Lower lobe of right lung (tissue), 2 donors: ENCODE data around the gene ENOSF1. TPM values are rescaled to one million over a fixed set of nuclear protein-coding genes. Genes with fewer than 3 reads are reported as not detected.
"Not testable (repeated sequence)": the region's sequence is repeated elsewhere in the genome, so short reads cannot be mapped to it uniquely, and the experiment has no call there.

ENCODE experiments used
- ATAC-seq, 2 donors: fragments of 200-7000 bp; cut with Tn5 transposase; one replicate each; pipeline ENCODE4 v1.9.1; 2020 to 2022; ENCODE audit warnings: mild to moderate bottlenecking in 2 of 2, moderate library complexity in 2 of 2
- DNase-seq: peaks from one replicate; pipeline ENCODE4 v3.0.0-alpha.2; 2020
- H3K27ac ChIP-seq: fragments of 200-600 bp; one replicate; pipeline ENCODE4 v1.8.0; 2022
- H3K27me3 ChIP-seq: fragments of 200-600 bp; one replicate; pipeline ENCODE4 v1.8.0; 2022; ENCODE audit warnings: low read depth
- H3K36me3 ChIP-seq: fragments of 200-600 bp; one replicate; pipeline ENCODE4 v1.8.0; 2022; ENCODE audit warnings: mild to moderate bottlenecking
- H3K4me1 ChIP-seq: fragments of 200-600 bp; one replicate; pipeline ENCODE4 v1.8.0; 2022
- H3K4me3 ChIP-seq: fragments of 200-600 bp; one replicate; pipeline ENCODE4 v1.8.0; 2022; ENCODE audit warnings: mild to moderate bottlenecking
- H3K9me3 ChIP-seq: fragments of 200-600 bp; one replicate; pipeline ENCODE4 v1.8.0; 2022
- intact Hi-C: fragments of 100-400 bp; cut with DNase I; formaldehyde crosslinking; loops from one replicate; pipeline ENCODE4 v1.11.0; 2022
- long read RNA-seq: library from polyadenylated mRNA; unstranded; transcript quantifications from one replicate; pipeline ENCODE4 v2.0.0, GENCODE V29; 2021
- total RNA-seq: library from RNA; stranded (reverse); fragmentation: NEBNext Ultra II Directional; extraction: Animal tissue kit (Norgen Biotek cat#: 25700); gene quantifications from one replicate; pipeline ENCODE4 v1.2.1, GENCODE V29; 2021
- TF ChIP-seq, protein P1 (sequence below): fragments of 200-600 bp; IDR thresholded peaks from one replicate; pipeline ENCODE4 v1.8.0; 2022; ENCODE audit warnings: antibody characterized with exemption, mild to moderate bottlenecking
- donor health status: DM: no; HTN: yes; CAD: no; lungs with severe emphysema.

ENOSF1 gene, protein sequence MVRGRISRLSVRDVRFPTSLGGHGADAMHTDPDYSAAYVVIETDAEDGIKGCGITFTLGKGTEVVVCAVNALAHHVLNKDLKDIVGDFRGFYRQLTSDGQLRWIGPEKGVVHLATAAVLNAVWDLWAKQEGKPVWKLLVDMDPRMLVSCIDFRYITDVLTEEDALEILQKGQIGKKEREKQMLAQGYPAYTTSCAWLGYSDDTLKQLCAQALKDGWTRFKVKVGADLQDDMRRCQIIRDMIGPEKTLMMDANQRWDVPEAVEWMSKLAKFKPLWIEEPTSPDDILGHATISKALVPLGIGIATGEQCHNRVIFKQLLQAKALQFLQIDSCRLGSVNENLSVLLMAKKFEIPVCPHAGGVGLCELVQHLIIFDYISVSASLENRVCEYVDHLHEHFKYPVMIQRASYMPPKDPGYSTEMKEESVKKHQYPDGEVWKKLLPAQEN
- total RNA-seq = 82.2 TPM
- long read RNA-seq, transcript ENOSF1-201 (16 exons, 1,867 nt) = major isoform, 18 of 65 reads
- long read RNA-seq, partial matches to known transcripts = 12 of 65 reads
- long read RNA-seq, other reads (novel, unspliced or antisense) = 34 of 65 reads

DNA sequence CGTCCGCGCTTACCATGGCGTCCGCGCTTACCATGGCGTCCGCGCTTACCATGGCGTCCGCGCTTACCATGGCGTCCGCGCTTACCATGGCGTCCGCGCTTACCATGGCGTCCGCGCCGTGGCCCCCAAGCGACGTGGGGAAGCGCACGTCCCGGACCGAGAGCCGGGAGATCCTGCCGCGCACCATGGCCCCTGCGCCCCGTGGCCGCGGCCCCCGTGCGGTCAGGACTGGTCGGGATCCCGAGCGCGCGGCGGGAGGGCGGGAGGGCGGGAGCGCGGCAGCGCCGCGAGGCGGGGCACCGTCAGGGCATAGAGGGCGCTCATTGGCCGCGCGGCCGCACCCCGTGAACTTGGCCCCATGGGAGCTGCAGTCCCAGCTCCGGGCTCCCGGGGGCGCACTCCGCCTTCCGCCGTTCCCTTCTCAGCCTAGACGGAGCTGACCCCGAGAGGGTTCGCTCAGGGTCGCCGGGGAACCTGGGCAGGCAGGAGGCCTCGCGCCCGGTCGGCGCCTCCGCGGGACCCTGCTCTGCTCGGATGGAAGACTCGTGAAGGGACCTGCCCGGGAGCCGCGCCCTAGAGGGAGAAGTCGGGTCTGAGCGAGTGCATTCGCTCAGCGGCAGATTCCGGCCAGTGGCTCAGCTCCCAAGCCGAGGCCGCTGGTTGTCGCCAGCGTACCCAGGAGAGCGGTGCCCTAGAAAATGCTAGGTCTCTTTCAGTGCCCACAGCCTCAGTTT is at the start of gene ENOSF1:
TSS of gene ENOSF1 (minus strand) at position 230 of the 734 bp plus-strand sequence. CDS start at position 187, 43 bp downstream.
- Histone ChIP-seq H3K27ac (peak within 1 kb of the TSS; percentile 85), H3K4me3 (peak within 1 kb of the TSS; percentile 70), H3K27me3 (no peaks in the 10 kb centered on the region), H3K9me3 (no peaks in the 10 kb centered on the region), H3K36me3 (peaks cover 2% of the 10 kb centered on the region), H3K4me1 (peaks cover 19% of the 10 kb centered on the region)
- ATAC-seq = peak; percentile 96 to 97
- peak; percentile 91 for DNase-seq
- TF ChIP-seq, protein P1, sequence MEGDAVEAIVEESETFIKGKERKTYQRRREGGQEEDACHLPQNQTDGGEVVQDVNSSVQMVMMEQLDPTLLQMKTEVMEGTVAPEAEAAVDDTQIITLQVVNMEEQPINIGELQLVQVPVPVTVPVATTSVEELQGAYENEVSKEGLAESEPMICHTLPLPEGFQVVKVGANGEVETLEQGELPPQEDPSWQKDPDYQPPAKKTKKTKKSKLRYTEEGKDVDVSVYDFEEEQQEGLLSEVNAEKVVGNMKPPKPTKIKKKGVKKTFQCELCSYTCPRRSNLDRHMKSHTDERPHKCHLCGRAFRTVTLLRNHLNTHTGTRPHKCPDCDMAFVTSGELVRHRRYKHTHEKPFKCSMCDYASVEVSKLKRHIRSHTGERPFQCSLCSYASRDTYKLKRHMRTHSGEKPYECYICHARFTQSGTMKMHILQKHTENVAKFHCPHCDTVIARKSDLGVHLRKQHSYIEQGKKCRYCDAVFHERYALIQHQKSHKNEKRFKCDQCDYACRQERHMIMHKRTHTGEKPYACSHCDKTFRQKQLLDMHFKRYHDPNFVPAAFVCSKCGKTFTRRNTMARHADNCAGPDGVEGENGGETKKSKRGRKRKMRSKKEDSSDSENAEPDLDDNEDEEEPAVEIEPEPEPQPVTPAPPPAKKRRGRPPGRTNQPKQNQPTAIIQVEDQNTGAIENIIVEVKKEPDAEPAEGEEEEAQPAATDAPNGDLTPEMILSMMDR = peak; percentile 84
- intact Hi-C loops = no loop called here

DNA sequence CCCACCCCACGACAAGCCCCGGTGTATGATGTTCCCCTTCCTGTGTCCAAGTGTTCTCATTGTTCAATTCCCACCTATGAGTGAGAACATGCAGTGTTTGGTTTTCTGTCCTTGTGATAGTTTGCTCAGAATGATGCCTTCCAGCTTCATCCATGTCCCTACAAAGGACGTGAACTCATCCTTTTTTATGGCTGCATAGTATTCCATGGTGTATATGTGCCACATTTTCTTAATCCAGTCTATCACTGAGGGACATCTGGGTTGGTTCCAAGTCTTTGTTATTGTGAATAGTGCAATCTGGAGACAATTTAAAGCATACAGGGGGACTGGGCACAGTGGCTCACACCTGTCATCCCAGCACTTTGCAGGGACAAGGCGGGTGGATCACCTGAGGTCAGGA is 47.4 kb upstream of the ENOSF1 start:
- H3K4me3 ChIP-seq, H3K9me3 ChIP-seq, DNase-seq, H3K36me3 ChIP-seq, H3K27me3 ChIP-seq, ATAC-seq, intact Hi-C loops, H3K27ac ChIP-seq, H3K4me1 ChIP-seq: not testable (repeated sequence)

DNA sequence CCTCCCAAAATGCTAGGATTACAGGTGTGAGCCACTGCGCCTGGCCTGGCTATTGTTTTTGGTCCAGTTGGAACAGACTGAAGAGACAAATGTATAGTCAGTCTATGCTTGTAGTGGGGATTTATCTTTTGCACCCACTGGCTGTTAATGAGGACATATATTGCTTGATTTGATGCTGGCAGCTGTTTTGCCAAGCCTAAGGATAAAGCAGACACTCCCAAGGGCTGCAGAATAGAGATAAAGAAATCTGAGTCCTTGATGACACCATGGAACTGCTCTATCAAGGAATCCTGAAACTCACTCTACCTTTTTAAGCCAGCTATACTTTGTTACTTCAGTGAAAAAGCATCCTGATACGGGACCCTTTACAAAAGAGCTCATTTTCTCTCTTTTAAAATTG is 43.1 kb upstream of the ENOSF1 start:
- TF ChIP-seq, protein P1 = no peak
- Histone ChIP-seq H3K27me3 (no peaks in the 10 kb centered on the region), H3K4me1 (no peaks in the 10 kb centered on the region), H3K27ac (no peak overlapping the region), H3K36me3 (peaks cover 5% of the 10 kb centered on the region), H3K9me3 (no peaks in the 10 kb centered on the region), H3K4me3 (no peak overlapping the region)
- intact Hi-C loops = no loop called here
- no peak for DNase-seq
- no peak for ATAC-seq

DNA sequence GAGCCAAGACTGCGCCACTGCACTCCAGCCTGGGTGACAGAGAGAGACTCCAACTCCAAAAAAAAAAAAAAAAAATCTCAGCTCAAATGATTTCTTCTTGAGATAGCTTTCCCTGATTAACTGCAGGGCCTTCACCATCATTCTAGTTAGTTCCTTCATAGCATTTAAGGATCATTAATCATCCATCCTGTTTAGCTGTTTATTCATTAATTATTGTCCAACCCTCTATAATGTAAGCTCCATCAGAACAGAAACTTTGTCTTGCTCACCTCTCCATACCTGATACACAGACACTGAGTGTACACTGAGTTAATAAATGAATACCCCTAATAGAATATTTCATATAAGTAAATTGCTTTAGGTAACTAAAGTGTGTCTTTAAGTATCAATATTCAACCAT is 42.2 kb upstream of the ENOSF1 start:
- no peak overlapping the region for H3K27ac ChIP-seq
- TF ChIP-seq, protein P1 = no peak
- ATAC-seq (no peak), DNase-seq (no peak)
- peaks cover 5% of the 10 kb centered on the region for H3K36me3 ChIP-seq
- intact Hi-C loops = no loop called here
- no peaks in the 10 kb centered on the region for H3K27me3 ChIP-seq
- no peaks in the 10 kb centered on the region for H3K9me3 ChIP-seq
- H3K4me1 ChIP-seq = no peaks in the 10 kb centered on the region
- no peak overlapping the region for H3K4me3 ChIP-seq

DNA sequence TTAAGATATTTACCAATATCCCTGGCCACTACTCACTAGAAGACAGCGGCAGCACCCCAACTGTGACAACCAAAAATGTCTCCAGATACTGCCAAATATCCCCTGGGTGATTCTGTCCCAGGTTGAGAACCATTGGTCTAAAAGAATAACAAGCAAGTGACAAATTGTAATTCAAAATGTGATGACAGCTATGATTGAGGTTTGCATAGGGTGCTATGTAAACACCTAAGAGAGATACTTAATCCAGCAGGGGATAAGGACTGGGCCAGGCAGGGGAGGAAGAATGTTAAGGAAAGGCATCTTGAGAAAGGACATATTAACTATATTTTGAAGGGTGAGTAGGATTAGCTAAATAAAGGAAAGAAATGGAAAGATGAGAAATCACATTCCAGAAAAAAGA is 38.0 kb upstream of the ENOSF1 start:
- TF ChIP-seq, protein P1 = no peak
- ATAC-seq = no peak
- H3K27me3 ChIP-seq = no peaks in the 10 kb centered on the region
- no peaks in the 10 kb centered on the region for H3K9me3 ChIP-seq
- peaks cover 20% of the 10 kb centered on the region for H3K36me3 ChIP-seq
- H3K4me1 ChIP-seq = no peaks in the 10 kb centered on the region
- DNase-seq = no peak
- intact Hi-C loops = no loop called here
- H3K4me3 ChIP-seq = no peak overlapping the region
- H3K27ac ChIP-seq = no peak overlapping the region
